Pericardium fibroblast (primary cell): Measurements from ENCODE around the gene ABHD17A. TPM values are rescaled to one million over a fixed set of nuclear protein-coding genes. Genes with fewer than 3 reads are reported as not detected.

Experiments
- total RNA-seq: library from RNA; depleted of rRNA; stranded (reverse); fragments of >200 nt; gene quantifications from 2 replicates; pipeline ENCODE4 v1.2.3, GENCODE V29; 2015

The ABHD17A gene
- total RNA-seq: 122 and 178 TPM in 2 replicates

GRCh38 chr19:1885398-1886119 lies at the start of gene ABHD17A:
TSS of gene ABHD17A (minus strand) at chr19:1885496. CDS start at chr19:1881566, 3,930 bp downstream.

GRCh38 chr19:1905110-1905862 lies 20.0 kb upstream of the ABHD17A start, which contains the start of the genes ADAT3 and SCAMP4:
TSS of gene ADAT3 (plus strand) at chr19:1905399. CDS start at chr19:1912048, 6,649 bp downstream.
TSS of gene SCAMP4 (plus strand) at chr19:1905399. CDS start at chr19:1915020, 9,621 bp downstream.

GRCh38 chr19:1863328-1863637 lies 22.0 kb downstream of the ABHD17A start, which contains the start of gene KLF16:
TSS of gene KLF16 (minus strand) at chr19:1863579. CDS start at chr19:1863497, 82 bp downstream.

GRCh38 chr19:1848399-1849131 lies 36.7 kb downstream of the ABHD17A start, which contains the start of gene REXO1:
TSS of gene REXO1 (minus strand) at chr19:1848483. CDS start at chr19:1848358, 125 bp downstream.

Other genes starting within 250 kb of the ABHD17A start
- 102 and 115 TPM in 2 replicates for gene TCF3, start 232.9 kb downstream of the ABHD17A start, total RNA-seq
- not detected in 2 replicates for gene ONECUT3, start 132.0 kb downstream of the ABHD17A start, total RNA-seq
- 1.2 and 1.4 TPM in 2 replicates for gene ATP8B3, start 73.2 kb downstream of the ABHD17A start, total RNA-seq
- 5.5 and 8.8 TPM in 2 replicates for gene REXO1, start 37.0 kb downstream of the ABHD17A start, total RNA-seq
- 7.6 and 22.5 TPM in 2 replicates for gene KLF16, start 21.9 kb downstream of the ABHD17A start, total RNA-seq
- 3.2 and 5.4 TPM in 2 replicates for gene ADAT3, start 19.9 kb upstream of the ABHD17A start, total RNA-seq
- gene SCAMP4, start 19.9 kb upstream of the ABHD17A start, total RNA-seq: 102 and 104 TPM in 2 replicates
- gene CSNK1G2, start 55.7 kb upstream of the ABHD17A start, total RNA-seq: 57.0 and 59.2 TPM in 2 replicates
- 94.8 and 143 TPM in 2 replicates for gene BTBD2, start 130.2 kb upstream of the ABHD17A start, total RNA-seq
- 96.9 and 116 TPM in 2 replicates for gene MKNK2, start 165.7 kb upstream of the ABHD17A start, total RNA-seq
- gene MOB3A, start 210.8 kb upstream of the ABHD17A start, total RNA-seq: 26.6 and 36.9 TPM in 2 replicates
- 0.82 and 1.3 TPM in 2 replicates for gene IZUMO4, start 211.4 kb upstream of the ABHD17A start, total RNA-seq